Activated CD4-positive, CD25-positive, alpha-beta regulatory T cell (primary cell): Measurements from ENCODE around the gene TMEM144.

Experiments
- DNase-seq, 4 experiments: peaks; one replicate each; lab custom pipeline; 2025; lab: John Stamatoyannopoulos, UW

Gene TMEM144

DNA sequence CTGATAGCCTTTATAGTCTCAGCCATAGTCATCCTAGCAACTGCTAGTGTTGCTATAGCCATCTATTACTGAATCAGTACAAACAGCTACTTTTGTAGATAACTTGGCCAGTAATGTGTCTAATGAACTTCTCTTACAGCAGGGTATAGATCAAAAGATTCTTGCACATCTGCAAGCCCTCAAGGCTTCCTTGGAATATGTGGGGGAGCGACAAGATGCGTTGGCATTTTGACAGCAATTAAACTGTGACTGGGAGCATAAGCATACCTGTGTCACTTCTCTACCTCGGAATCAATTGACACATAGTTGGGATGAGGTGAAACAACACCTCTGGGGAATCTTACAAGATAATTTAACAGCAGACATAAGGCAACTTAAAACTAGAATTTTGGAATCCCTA, 87.6 kb downstream of the TMEM144 start:
- no peak for DNase-seq

DNA sequence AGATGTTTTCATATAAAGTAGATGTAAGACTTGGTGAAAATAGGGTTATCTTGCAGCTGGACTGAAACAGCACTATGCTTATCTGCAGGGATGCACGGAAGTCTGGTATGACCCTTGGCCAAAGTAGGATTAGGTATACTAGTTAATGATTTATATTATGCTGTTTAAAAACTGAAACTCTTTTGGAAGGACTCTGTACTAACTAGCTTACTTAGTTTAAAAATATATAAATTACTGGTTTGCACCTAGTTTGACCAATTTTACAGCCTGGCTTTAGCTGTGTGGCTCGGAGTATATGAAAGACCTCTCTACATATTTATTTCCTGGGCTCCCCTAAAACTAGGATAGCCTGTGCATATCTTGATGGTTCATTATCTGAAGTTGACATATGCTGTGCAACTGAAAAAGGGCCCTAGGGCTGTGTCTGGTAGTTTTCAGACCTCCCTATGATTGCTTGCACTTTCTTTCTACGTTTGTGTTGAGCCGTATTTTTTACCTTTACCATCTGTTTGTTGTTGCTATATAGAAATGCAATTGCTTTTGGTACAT, 89.2 kb downstream of the TMEM144 start:
- DNase-seq, result no peak

DNA sequence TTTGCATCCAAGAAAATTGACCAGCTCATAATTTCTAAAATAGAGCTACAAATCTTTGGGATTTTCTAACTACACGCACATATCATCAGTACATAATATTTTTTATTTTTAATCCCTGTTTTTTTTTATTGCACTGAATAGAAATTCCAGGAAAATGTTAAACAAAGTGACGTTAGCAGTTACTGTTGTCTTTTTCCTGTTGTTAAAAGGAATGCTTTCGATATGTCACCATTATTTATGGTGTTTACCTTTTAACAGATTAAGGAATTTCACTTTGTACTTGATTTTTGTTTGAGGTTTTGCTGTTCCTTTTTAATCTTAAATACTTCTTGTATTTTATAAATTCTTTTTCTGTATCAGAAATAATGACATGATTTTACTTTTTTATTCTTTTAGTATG, 89.7 kb downstream of the TMEM144 start:
- no peak for DNase-seq

DNA sequence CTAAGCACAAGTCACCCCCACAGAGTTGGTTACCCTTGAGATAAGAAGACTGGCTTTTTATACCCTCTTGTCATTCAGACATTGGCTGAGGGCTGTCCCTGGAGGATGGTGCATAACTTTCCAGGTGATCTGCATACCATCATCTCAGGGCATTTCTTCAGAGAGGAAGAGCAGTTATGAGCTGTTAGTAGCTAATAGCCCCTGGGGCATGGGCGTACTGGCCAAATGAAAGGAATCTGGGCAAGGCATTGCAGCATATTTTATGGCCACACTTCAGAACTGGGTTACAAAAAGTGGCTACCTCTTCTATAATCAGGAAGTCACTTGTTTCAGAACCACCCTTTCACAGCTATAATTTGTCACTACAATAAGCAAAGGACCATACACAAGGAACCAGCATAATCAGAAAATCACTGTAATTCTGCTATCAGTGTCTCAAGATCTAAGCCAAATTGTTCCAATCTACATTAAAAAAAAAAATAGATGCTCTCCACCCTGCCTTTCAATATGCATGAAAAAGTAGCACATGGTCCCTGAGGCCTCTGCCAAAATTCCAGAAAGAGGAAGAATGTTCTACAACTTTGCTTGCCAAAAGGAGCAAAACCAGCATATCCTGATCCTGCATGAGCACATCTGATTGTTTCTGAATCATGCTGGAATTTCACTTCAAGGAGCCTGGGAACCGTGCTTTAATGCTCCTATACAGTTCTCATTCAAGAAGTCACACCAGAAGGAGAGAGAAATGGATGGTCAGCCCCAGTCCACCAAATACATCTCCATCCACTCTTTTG, 92.0 kb downstream of the TMEM144 start:
- no peak for DNase-seq

DNA sequence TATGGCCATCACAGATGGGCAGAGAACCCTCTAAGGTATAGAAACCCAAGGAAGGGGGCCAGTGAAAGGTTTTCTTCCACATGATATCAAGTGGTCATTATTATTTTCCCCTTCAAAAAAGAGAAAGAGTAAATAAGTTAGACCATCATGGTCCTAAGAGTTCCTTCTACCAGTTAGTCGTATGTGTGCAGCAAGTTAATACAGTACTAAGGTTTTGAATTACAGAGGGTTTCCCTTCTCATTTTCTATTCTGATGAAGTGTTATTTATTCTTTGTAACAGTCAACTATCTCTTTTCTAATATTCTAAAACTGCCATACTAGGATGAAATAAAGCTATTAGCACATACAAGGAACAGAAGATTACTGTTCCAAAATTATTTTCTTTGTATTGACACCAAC, 94.4 kb downstream of the TMEM144 start:
- no peak for DNase-seq
